HL-60 (cell line): Measurements from ENCODE around the gene DDX24.

Experiments
- DNase-seq, 2 experiments: peaks; one replicate each; pipeline ENCODE4 v3.0.0-alpha.2; 2010 to 2020; ENCODE audit warnings: low read depth in 1 of 2, low spot score in 1 of 2
- H3K27ac ChIP-seq: fragments of 250-450 bp; sonication (Bioruptor Pico); replicated peaks from 2 replicates; pipeline ENCODE4 v1.5.1; 2020; ENCODE audit warnings: mild to moderate bottlenecking, moderate library complexity
- H3K27me3 ChIP-seq: fragments of 250-450 bp; sonication (Bioruptor Pico); 2 replicates; pipeline ENCODE4 v1.5.1; 2021; ENCODE audit warnings: mild to moderate bottlenecking, moderate library complexity; ENCODE audit not compliant: insufficient read depth, poor library complexity, severe bottlenecking
- H3K4me3 ChIP-seq: replicated peaks from 2 replicates; pipeline ENCODE4 v1.5.1; 2011; ENCODE audit warnings: mild to moderate bottlenecking, control low read depth, low read length; ENCODE audit not compliant: insufficient read depth
- CTCF ChIP-seq: IDR thresholded peaks from one replicate; pipeline ENCODE4 v1.5.1; 2011; ENCODE audit warnings: low read length, control low read depth, inconsistent platforms; ENCODE audit not compliant: insufficient read depth
- GABPA ChIP-seq: IDR thresholded peaks from 2 replicates; pipeline ENCODE4 v1.6.1; 2012; ENCODE audit warnings: low read depth
- POLR2AphosphoS5 ChIP-seq: IDR thresholded peaks from 2 replicates; pipeline ENCODE4 v1.6.1; 2012; ENCODE audit warnings: low read depth
- REST ChIP-seq: IDR thresholded peaks from 2 replicates; pipeline ENCODE4 v1.6.1; 2012; ENCODE audit warnings: low read depth; ENCODE audit not compliant: insufficient replicate concordance
- SPI1 ChIP-seq: IDR thresholded peaks from 2 replicates; pipeline ENCODE4 v1.6.1; 2012; ENCODE audit warnings: low read depth, mild to moderate bottlenecking, borderline replicate concordance

DDX24 gene

GRCh38 chr14:94104731-94105130, 23.7 kb upstream of the DDX24 start:
- Histone ChIP-seq H3K27ac (no peak overlapping the region), H3K4me3 (no peak overlapping the region), H3K27me3 (no peaks in the 10 kb centered on the region)
- DNase-seq: no peak
- no peak for TF ChIP-seq REST

GRCh38 chr14:94103554-94104150, 22.6 kb upstream of the DDX24 start:
- Histone ChIP-seq H3K27ac (no peak overlapping the region), H3K4me3 (no peak overlapping the region), H3K27me3 (no peaks in the 10 kb centered on the region)
- DNase-seq: no peak
- TF ChIP-seq REST (no peak), GABPA (no peak), POLR2AphosphoS5 (no peak), CTCF (no peak), SPI1 (no peak)

- no peak for TF ChIP-seq POLR2AphosphoS5
- no peak for TF ChIP-seq SPI1
- no peak for TF ChIP-seq CTCF
- no peak for TF ChIP-seq GABPA
- no peak for TF ChIP-seq REST
- no peak for DNase-seq
- Histone ChIP-seq H3K27me3 (no peaks in the 10 kb centered on the region), H3K4me3 (no peak overlapping the region), H3K27ac (no peak overlapping the region)
Measured at GRCh38 chr14:94102768-94103482, 21.9 kb upstream of the DDX24 start.
